Measurements from ENCODE around the gene CNTN4. TPM values are rescaled to one million over a fixed set of nuclear protein-coding genes. Genes with fewer than 3 reads are reported as not detected.
"Not testable (repeated sequence)": the region's sequence is repeated elsewhere in the genome, so short reads cannot be mapped to it uniquely, and the experiment has no call there.

Gene CNTN4
- total RNA-seq, 2 donors from 2014 or later, result 3.7 to 4.1 TPM

DNA sequence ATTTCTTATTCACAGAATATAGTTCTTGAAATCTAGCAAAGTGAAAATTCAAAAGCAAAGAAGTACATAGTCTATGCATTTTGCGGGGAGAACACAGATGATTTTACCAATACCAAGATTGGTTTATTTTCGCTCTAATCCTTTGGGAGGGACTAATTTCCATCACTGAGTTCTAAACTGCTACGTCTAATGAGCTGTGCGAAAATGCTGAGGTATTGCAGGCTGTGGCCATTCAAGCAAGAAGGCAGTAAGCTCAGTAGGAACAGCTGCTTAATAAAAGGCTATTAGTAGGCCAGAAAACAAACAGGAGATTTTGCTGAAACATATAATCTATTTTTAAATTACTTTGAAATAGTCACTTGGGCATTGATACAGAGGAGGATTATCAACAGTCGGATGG, 379.0 kb downstream of the CNTN4 start:
- DNase-seq (no peak), ATAC-seq (no peak)
- intact Hi-C loops (cut with DNase I), result no loop called here

DNA sequence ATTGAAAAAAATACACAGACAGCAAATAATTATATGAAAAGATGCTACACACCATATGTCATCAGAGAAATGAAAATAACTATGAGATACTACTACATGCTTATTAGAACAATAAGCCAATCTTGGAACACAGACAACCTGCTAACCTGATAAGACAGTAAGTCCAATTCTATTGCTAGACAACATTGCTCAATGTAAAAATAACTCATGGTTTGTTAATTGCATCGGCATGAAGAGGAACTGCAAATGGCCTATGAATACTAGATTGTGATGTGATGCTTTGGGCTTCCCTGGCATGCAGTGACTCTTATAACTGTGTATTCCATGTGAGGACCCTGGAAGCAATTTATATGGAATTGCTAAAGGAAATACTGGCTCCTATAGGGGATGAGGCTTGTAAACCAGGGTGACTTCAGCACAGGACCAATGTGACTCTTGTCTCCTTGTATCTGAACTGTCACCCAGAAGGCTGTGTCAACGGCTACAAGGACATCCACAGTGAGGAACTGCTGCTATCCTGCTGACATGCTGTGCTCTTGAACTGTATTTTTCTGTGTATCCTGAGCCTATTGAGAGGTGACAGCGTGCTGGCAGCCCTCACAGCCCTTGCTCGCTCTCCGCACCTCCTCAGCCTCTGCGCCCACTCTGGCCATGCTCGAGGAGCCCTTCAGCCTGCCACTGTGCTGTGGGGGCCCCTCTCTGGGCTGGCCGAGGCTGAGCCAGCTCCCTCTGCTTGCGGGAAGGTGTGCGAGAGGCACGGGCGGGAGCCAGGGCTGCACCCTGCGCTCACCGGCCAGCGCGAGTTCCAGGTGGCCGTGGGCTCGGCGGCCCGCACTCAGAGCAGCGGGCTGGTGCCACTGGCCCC, 385.7 kb downstream of the CNTN4 start:
- intact Hi-C loops (cut with DNase I), result no loop called here

DNA sequence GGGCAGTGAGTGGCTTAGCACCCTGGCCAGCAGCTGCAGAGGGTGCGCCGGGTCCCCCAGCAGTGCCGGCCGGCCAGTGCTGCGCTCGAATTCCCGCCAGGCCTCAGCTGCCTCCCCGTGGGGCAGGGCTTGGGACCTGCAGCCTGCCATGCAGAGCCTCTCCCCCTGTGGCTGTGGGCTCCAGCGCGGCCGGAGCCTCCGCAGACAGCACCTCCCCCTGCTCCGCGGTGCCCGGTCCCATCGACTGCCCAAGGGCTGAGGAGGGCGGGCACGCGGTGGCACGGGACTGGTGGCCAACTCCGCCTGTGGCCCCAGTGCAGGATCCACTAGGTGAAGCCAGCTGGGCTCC, 386.3 kb downstream of the CNTN4 start:
- ATAC-seq (peak; percentile 16 to 23), DNase-seq (no peak)
- intact Hi-C loops (cut with DNase I), result no loop called here

More for the DNA sequence above, 385.7 kb downstream of the CNTN4 start:
- DNase-seq (no peak), ATAC-seq (peak; percentile 34 to 76)

DNA sequence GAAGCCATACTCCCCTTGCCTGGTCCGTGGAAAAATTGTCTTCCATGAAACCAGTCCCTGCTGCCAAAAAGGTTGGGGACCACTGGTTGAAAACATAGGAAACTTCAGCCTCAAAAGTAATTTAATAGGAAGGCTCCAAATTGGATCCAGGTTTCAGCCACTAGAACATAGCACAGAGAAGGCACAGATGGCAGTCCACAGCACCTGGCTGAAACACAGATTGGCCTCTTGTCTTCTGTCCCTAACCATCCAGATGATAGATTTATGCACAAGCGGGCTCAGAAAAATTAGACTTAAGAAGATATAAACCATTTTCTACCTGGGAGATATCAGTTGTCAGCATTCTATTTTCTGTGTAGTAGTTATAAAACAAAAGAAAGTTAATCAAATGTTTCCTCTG, 397.1 kb downstream of the CNTN4 start:
- DNase-seq, result no peak
- no peak for ATAC-seq
- intact Hi-C loops (cut with DNase I), result no loop called here

DNA sequence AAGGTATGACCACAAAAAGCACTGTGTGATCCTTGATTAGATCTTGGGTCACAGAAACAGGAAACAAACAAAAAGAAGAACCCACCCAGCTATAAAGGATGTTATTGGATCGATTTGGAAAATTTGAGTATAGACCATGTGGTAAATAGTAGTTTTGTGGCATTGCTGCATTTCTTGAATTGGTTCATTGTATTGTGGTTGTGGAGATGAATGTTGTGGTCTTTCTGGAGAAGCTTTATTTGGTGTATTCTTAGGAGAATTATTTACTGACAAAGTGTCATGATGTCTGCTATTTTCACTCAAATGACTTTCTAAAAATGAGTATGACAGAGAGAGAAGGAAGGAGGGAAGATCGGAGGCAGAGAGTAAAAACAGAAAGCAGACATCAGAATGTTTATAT, 406.2 kb downstream of the CNTN4 start:
- DNase-seq (no peak), ATAC-seq (no peak)
- intact Hi-C loops (cut with DNase I), result no loop called here

DNA sequence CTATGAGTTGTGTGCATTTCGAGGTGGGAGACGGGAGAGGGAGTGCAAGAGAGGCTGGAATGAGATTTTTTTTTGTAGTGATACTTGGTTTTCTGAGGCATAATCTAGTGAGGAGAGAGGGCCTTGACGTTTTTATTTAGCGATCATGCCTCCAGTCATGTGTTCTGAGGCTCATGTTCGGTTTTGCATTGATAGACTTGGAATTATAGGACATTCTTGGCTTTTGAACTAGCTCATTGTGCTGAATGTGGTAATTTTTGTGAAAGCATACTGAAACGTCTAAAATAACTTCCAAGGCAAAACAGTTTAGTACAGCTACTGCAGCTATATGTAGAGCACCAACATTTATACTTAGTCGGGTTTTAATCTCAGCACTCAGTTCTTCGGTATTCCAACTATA, 408.1 kb downstream of the CNTN4 start:
- ATAC-seq (no peak), DNase-seq (no peak)
- intact Hi-C loops (cut with DNase I), result no loop called here

DNA sequence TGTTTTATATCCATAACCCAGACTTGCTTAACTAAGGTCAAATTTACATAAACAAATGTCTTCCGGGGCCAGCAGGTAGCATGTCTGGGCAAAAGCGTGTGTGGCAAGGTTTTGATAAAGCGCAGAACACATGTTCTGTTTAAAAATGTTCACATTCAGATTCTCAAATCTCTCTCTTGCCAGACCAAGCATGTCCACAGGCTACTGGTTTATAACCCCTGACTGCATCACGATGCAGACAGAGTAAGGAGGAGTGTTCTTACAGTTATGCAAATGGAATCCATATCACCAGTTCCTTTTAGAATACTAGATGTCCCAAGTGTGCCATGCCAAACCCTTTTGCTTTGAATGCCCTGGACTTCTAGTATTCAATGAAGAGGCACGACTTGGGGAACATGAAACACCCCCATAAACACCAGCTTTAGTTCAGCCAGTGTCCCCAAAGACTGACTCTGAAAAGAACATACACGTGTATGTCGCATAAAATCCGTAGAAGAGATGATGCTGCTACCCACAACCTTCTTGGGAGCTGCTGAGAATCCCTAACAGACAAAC, 412.0 kb downstream of the CNTN4 start:
- intact Hi-C loops (cut with DNase I), result no loop called here
- no peak for DNase-seq
- ATAC-seq, result no peak

DNA sequence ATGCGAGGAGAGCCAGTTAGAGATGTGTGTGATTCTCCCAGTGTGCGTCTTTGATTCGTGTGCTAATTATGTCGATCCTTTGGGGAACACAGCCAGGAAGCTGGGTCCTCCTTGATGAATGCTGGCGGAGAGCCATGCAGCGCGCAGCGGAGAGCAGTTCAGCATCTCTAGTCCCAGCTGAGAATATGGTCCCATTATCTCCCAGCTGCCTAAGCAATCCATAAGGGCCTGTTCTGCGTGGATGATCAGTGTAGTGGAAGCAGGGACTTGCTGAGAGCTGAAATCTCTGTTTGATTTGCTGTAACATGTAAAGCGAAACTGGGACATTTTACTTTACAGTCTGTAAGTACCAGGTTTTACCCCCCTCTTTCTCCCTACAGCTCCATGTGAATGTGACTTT, 412.7 kb downstream of the CNTN4 start:
- ATAC-seq (peak in 1 of 2 donors; percentile 23), DNase-seq (peak; percentile 25)

DNA sequence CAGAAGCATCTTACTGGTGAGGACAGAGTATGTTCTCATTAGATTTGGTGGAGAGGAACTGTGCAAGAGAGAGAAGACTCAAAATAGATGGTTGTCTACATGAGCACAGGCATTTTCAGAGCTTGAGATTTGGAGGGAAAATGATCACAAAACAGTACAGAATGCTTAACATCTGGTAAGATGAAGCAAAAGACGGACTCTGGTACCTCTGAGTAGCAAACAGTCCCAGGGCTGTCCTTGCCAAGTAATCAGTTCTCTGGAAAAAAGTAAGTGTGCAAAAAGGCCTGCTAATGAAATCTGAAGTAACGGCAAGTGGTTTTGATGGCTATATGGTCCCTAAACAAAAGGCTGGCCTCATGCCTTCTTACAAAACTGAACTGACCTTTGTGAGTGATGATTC, 414.2 kb downstream of the CNTN4 start:
- intact Hi-C loops (cut with DNase I), result no loop called here
- no peak for DNase-seq
- no peak for ATAC-seq

More for the DNA sequence above, 412.7 kb downstream of the CNTN4 start:
- intact Hi-C loops (cut with DNase I), result no loop called here

DNA sequence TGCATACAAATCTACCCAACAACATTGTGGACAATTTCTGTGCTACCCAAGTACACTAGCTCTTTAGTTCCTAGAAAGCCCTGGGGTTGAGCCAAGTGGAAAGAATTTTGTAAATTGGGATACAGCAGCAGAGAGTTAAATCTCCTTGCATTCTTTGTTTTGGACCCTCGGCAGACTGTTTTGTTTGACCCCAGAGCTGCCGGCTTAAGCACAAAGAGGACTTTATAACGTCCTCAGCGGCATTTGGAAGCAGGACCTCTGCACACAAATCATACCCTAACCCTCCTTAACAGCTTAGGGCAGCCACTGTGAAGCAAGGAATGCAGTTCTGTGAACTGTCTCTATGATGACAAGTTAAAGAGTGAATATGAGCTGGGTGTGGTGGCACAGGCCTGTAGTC, 415.3 kb downstream of the CNTN4 start:
- ATAC-seq (no peak), DNase-seq (no peak)

DNA sequence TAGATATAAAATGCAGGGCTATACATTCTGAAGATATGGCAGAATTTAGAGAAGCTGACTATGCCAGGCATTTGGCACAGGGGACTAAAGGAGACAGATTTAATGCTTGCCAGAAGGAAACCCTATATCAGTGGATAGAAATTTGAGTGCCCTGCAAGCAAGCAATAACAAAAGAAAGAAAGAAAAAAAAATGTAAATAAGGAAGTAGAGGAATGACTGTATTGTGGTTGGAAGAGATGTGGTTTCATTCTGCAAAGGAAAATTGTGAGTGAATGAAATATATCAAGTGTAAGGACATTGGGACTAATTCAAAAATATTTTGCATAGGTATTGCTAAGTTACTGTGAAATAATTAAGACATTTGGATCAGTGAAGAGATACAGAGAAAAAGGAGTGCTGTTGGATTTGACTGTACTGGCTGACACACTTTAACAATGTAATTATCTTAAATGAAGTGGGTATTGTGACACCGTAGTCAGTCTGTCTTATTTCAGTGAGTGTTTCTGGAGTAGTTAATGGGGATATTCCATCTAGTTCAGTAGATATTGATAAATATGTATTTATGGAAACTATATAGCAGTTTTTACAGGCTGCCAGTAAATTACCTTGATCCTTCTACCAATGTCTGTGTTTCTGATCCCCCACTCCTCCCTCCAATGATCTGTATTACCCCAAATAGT, 418.2 kb downstream of the CNTN4 start:
- DNase-seq (no peak), ATAC-seq (no peak)
- intact Hi-C loops (cut with DNase I), result no loop called here

More for the DNA sequence above, 415.3 kb downstream of the CNTN4 start:
- intact Hi-C loops (cut with DNase I), result no loop called here

DNA sequence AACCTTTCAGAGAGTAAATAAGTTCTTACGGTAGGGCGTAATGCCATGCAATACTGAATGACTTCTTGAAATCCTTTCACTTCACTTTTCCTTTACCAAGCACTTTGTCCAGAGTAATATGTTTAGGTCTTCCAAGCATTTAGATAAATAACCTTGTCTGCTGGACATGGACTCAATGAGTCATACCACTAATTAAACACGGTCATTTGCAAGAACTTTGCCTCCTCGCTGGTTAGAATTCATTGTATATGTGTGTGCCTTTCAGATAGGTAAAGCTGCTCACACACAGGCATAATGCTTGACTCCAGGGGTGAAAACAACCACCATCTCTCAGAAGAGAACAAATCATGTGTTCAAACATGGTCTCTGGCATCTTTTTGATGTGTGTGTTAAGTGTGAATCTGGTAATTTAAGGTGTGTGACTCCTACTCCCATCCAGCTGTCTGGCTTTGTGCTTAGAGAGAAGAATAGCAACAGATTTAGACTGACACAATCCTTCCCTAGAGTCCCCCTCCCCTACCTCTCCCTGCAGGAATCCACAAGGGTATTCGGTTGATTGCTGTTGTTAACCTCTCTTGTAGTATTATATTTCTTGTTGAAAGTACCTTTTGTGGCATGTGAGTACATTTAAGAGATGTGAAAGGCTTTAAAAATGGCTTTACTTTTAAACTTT, 419.0 kb downstream of the CNTN4 start:
- ATAC-seq (no peak), DNase-seq (no peak)
- intact Hi-C loops (cut with DNase I), result no loop called here

DNA sequence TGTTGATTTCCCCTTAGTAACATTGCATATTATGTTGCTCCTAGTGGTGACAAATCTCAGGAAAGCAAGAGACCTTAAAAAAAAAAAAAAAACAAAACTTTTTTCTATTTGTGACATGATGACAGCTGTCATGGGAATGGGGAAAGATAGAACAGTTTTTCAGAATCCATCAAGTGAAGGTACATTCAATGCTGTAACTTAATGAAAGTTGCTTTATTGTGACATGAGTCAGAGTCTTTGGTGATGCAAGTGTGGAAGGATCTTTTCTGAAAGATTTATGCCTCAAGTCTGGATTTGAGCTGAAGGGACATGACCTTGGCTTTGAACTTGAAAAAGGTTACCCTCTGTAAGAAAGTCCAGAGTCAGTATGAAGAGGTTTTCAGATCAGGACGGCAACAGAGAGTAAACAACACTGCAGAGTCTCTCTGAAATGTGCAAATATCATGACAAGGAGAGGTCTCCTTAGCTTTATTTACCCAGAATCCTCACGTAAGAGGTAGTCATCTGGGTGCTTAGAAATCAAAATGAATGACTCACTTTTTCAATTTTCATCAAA, 424.7 kb downstream of the CNTN4 start:
- intact Hi-C loops (cut with DNase I), result no loop called here
- DNase-seq (no peak), ATAC-seq (no peak)

DNA sequence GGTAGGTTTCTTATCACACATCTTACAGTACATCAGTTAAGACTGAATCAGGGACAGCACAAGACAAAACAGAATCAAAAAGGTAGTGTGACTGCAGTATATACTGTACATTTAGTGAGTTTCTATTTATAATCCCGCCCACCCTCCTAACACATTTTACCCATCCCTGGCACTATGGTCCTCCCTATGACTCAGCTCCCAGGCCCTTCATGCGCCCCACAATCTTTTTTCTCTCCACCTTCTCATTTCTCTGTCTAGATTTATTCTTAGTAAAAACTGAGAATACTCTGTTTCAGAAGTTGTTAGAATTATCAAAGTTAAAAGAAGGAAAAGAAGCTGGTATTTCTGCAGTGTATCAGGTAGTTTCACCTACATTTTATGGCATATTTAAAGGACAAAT, 427.3 kb downstream of the CNTN4 start:
- intact Hi-C loops (cut with DNase I), result no loop called here
- no peak for ATAC-seq

DNA sequence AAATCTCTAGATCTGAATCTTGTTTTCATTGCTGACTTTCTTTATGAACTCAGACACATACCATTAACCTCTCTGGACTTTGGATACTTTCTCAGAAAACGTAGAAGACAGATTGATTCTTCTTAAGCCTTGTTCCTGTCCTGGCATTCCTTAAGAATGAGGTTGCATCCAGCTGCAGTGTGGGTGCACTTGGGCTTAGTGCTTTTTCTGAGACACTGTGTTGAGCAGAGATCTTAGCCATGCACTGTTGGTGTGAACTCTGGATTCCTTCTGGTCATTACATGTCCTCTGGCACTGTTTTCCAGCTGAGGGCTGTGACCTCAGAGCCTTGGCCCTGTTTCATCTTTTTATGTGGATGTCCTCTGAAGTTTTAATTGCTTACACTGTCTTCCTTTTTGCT, 428.3 kb downstream of the CNTN4 start:
- intact Hi-C loops (cut with DNase I), result no loop called here
- ATAC-seq, result peak in 1 of 2 donors; percentile 41
- DNase-seq, result no peak

More for the DNA sequence above, 427.3 kb downstream of the CNTN4 start:
- no peak for DNase-seq

DNA sequence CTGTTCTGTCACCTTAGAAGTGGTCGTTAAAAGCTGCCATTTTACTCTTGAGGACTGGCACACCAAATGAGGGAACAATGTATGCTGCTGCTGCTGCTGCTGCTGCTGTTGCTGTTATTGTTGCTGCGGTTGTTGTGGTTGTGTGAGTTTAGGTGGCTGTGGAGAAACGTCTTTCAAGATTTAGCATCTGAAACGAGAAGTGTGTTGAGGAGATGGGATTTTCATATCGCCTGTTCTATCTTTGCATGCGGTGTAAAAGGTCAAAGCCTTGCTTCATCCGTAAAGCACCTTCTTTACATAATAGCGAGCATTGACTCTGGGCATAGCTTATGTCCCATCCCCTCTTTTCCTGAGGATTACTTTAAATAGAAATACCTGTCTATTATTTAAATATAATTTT, 428.7 kb downstream of the CNTN4 start:
- intact Hi-C loops (cut with DNase I); ATAC-seq; DNase-seq: not testable (repeated sequence)

DNA sequence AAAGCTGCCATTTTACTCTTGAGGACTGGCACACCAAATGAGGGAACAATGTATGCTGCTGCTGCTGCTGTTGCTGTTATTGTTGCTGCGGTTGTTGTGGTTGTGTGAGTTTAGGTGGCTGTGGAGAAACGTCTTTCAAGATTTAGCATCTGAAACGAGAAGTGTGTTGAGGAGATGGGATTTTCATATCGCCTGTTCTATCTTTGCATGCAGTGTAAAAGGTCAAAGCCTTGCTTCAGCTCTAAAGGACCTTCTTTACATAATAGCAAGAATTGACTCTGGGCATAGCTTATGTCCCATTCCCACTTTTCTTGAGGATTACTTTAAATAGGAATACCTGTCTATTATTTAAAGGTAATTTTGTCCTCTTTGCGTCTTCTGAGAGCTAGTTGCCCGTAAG, 436.1 kb downstream of the CNTN4 start:
- ATAC-seq; DNase-seq; intact Hi-C loops (cut with DNase I): not testable (repeated sequence)

DNA sequence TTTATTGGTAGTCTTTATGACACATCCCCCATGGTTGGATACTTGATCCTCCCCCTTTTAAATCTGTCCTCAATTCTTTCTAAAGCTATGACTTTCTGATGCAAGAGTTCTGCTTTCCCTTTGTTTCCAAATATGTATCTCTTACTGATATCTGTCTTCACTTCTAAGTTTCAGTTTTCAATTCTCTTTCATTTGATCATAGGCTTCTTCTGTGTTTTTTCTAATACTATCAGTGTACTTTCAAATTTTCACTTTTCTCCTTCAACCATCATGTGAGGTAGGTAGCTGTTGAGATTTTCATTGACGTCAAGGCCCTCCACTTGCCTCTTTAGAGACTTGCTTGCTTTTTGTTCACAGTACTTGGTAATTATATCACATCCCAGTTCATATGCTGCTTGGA, 436.5 kb downstream of the CNTN4 start:
- ATAC-seq (no peak), DNase-seq (no peak)
- intact Hi-C loops (cut with DNase I), result no loop called here

DNA sequence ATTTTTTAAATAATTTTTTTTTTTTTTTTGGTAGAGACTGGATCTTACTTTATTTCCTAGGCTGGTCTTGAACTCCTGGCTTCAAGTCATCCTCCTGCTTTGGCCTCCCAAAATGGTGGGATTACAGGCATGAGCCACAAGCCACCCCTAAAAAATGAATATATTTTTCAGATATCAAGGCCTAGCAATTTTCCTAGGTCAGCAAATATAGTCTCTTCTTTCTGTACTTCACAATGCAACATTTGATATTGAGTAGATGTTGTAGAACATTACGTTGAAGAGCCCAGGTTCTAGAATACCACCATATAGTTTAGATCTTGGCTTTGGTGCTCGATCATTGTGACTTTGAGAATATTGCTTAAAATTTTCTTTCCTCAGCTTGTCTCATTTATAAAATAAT, 437.9 kb downstream of the CNTN4 start:
- ATAC-seq, result no peak
- DNase-seq, result no peak
- intact Hi-C loops (cut with DNase I), result no loop called here

DNA sequence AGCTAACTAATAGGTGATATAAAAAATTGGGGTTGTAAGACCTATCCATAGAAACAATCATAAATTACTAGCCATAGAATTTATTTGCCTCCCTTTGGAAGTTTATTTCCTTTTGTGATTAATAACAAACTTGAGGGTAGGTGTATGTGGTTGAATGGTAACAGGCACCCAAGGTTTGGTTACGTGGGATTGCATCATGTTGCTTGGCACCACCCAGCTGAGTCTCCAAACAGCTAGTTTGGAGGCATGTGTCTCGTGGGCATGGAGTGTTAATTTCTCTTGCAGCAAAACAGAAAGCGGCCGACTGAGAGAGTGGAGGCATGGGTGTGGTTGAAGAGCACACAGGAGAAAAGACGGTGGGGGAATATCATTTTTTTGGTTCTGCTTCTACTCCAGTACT, 441.4 kb downstream of the CNTN4 start:
- intact Hi-C loops (cut with DNase I), result no loop called here
- ATAC-seq, result no peak
- no peak for DNase-seq
